Stomach (tissue), 4 donors: ENCODE data around the gene LIPM.

Experiments
- EP300 ChIP-seq: sonication (generic); formaldehyde crosslinking; IDR thresholded peaks from one replicate; pipeline ENCODE4 v1.6.1; 2017; ENCODE audit warnings: antibody characterized with exemption
- POLR2A ChIP-seq, 4 donors: fragments of 450-650 bp; IDR thresholded peaks; one replicate each; pipeline ENCODE4 v1.6.1; 2016; ENCODE audit warnings: antibody characterized with exemption in 4 of 4, control low read depth in 2 of 4, mild to moderate bottlenecking in 1 of 4, moderate library complexity in 1 of 4
- POLR2AphosphoS5 ChIP-seq, 3 donors: sonication (generic); formaldehyde crosslinking; IDR thresholded peaks; one replicate each; pipeline ENCODE4 v1.6.1; 2016; ENCODE audit warnings: antibody characterized with exemption in 3 of 3
- TF ChIP-seq, protein P1 (sequence below), 7 experiments: fragments of 450-650 bp in 4 of 7; fragments of 200-600 bp in 3 of 7; sonication (generic) in 3 of 7; IDR thresholded peaks; one replicate each; pipeline ENCODE4 v1.5.1; 2016 to 2019; ENCODE audit warnings: antibody characterized with exemption in 7 of 7, control low read depth in 2 of 7, mild to moderate bottlenecking in 1 of 7

DNA sequence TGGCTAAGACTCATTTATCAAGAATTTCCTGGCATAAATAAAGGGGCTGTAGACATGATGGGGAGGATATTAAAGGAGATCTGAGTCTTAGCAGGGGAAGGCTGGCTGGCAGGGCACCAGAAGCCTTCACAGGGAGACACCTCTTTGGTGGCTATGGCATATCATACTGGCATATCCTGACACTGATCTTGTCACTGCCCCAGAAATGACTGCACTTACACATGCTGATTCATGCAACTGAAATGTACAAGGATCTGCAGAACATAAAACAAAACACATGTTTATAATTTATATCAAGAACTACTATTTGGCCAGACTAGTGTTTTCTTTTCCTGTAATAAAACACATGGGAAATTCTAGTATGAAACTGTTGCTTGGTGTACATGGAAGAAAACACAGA, 48.2 kb upstream of the LIPM start:
- TF ChIP-seq, protein P1, sequence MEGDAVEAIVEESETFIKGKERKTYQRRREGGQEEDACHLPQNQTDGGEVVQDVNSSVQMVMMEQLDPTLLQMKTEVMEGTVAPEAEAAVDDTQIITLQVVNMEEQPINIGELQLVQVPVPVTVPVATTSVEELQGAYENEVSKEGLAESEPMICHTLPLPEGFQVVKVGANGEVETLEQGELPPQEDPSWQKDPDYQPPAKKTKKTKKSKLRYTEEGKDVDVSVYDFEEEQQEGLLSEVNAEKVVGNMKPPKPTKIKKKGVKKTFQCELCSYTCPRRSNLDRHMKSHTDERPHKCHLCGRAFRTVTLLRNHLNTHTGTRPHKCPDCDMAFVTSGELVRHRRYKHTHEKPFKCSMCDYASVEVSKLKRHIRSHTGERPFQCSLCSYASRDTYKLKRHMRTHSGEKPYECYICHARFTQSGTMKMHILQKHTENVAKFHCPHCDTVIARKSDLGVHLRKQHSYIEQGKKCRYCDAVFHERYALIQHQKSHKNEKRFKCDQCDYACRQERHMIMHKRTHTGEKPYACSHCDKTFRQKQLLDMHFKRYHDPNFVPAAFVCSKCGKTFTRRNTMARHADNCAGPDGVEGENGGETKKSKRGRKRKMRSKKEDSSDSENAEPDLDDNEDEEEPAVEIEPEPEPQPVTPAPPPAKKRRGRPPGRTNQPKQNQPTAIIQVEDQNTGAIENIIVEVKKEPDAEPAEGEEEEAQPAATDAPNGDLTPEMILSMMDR (IDR thresholded peaks at IDR 0.05): no peak
- TF ChIP-seq POLR2A (IDR thresholded peaks at IDR 0.05) (no peak), EP300 (no peak), POLR2AphosphoS5 (IDR thresholded peaks at IDR 0.05) (no peak)
